T-helper 17 cell (primary cell): Measurements from ENCODE around the gene SEMA4C. TPM values are rescaled to one million over a fixed set of nuclear protein-coding genes. Genes with fewer than 3 reads are reported as not detected.

ENCODE experiments used
- ATAC-seq: fragments of 150-1000 bp; cut with Tn5 transposase; 2 replicates; pipeline ENCODE4 v1.10.0; 2021; ENCODE audit warnings: mild to moderate bottlenecking, moderate library complexity
- DNase-seq, 3 donors: peaks; one replicate each; pipeline versions ENCODE4 v3.0.0 to v3.0.0-alpha.2; 2020 to 2021
- H3K9me3 ChIP-seq: one replicate; pipeline ENCODE4 v1.7.0; 2013; ENCODE audit warnings: low read length, mild to moderate bottlenecking; ENCODE audit not compliant: control insufficient read depth, poor library complexity, severe bottlenecking
- H3K27ac Mint-ChIP-seq: one replicate; pipeline ENCODE4 v1.8.0; 2022; ENCODE audit warnings: mild to moderate bottlenecking, moderate library complexity, mixed read lengths
- H3K27me3 Mint-ChIP-seq: one replicate; pipeline ENCODE4 v1.8.0; 2022; ENCODE audit warnings: mixed read lengths
- H3K36me3 Mint-ChIP-seq: one replicate; pipeline ENCODE4 v1.8.0; 2022; ENCODE audit warnings: low read depth, mixed read lengths
- H3K4me1 Mint-ChIP-seq: one replicate; pipeline ENCODE4 v1.8.0; 2022; ENCODE audit warnings: mild to moderate bottlenecking, mixed read lengths
- H3K4me3 Mint-ChIP-seq: one replicate; pipeline ENCODE4 v1.8.0; 2022; ENCODE audit warnings: mild to moderate bottlenecking, moderate library complexity, mixed read lengths
- total RNA-seq, 4 donors: library from RNA in 2 of 4; stranded (reverse) in 2 of 4; gene quantifications; one replicate each; pipeline ENCODE4 v1.2.3 and lab custom pipeline; 2022 to 2026

SEMA4C gene
- total RNA-seq, 2 donors from 2014 or later = 25.5 to 30.9 TPM

DNA sequence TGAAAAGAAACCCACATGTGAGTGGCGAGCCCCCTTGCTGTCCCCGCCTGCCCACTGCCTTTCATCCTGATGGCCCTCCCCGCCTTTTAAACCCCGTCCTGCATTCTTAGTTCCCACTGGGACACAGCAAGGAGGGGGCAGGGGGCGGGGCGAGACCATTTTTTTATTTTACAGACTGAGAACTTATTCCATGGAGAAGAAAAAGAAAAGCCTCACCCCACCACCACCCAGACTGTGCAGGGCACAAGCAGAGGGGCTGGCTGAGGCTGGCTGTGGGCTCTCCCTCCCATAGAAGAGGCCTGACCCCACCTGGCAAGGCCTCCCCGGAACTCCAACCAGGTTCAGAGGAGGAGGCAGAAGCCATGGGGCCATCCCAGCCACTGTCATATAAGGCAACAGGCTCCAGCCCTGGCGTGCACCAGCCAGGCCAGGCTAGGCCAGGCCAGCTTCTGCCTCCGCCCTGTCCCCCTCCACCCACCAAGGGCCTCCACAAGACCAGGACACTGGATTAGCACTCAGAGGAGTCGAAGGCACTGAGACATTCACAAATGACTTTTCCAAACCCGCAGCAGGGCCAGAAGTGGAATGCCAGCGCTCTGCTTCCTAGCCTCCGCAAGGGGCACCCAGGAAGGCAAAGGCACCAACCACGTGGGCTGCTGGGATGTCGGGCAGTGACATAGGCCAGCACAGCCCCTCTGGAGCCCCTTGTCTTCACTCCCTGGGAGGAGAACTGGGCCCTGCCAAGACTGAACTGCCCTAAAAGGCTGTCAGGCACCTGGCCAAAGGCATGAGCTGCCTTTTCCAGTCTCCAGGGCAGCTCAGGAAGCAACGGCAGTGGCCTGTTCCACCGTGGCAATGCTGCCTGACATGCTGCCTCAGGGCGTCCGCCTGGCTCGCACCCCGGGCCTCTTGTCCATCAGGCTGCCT, 37.5 kb upstream of the SEMA4C start:
- no peak overlapping the region for H3K27ac Mint-ChIP-seq
- no peaks in the 10 kb centered on the region for H3K9me3 ChIP-seq
- no peaks in the 10 kb centered on the region for H3K36me3 Mint-ChIP-seq
- H3K4me3 Mint-ChIP-seq = no peak overlapping the region
- DNase-seq (no peak), ATAC-seq (no peak)
- peaks cover 16% of the 10 kb centered on the region for H3K4me1 Mint-ChIP-seq
- H3K27me3 Mint-ChIP-seq = no peaks in the 10 kb centered on the region

GRCh38 chr2:96906729-96907114, 36.8 kb upstream of the SEMA4C start:
- ATAC-seq = no peak
- Mint-ChIP-seq H3K27me3 (no peaks in the 10 kb centered on the region), H3K36me3 (no peaks in the 10 kb centered on the region), H3K4me1 (peaks cover 12% of the 10 kb centered on the region), H3K4me3 (no peak overlapping the region), H3K27ac (no peak overlapping the region)
- no peak for DNase-seq
- no peaks in the 10 kb centered on the region for H3K9me3 ChIP-seq

- ATAC-seq = no peak
- no peak overlapping the region for H3K4me3 Mint-ChIP-seq
Measured at GRCh38 chr2:96903815-96904214, 33.9 kb upstream of the SEMA4C start.

DNA sequence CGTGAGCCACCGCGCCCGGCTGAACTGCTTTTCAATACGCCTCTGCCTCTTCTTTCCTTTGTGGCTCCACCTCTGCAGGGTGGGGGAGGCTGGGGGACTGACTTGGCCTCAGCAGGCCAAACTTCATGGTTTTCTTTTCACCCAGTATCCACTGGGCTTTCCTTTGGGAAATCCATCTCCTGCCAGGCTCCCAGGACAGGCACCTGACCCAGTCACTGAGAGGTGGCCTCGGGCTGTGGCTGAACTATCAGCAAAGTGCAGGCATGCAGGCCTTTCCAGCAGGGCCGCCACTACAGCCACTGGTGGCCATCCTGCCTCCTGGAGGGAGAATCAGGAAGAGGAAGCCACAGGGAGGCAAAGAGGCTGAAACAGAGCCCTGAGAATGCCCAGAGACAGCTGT, 33.4 kb upstream of the SEMA4C start:
- H3K27ac Mint-ChIP-seq = no peak overlapping the region
- no peak for DNase-seq
- H3K4me3 Mint-ChIP-seq = no peak overlapping the region
- H3K27me3 Mint-ChIP-seq = no peaks in the 10 kb centered on the region
- H3K9me3 ChIP-seq = no peaks in the 10 kb centered on the region
- H3K36me3 Mint-ChIP-seq = no peaks in the 10 kb centered on the region
- no peak for ATAC-seq
- peaks cover 10% of the 10 kb centered on the region for H3K4me1 Mint-ChIP-seq

More at GRCh38 chr2:96903815-96904214, 33.9 kb upstream of the SEMA4C start:
- no peak for DNase-seq
- Mint-ChIP-seq H3K27me3 (no peaks in the 10 kb centered on the region), H3K4me1 (peaks cover 7% of the 10 kb centered on the region), H3K27ac (no peak overlapping the region), H3K36me3 (no peaks in the 10 kb centered on the region)
- no peaks in the 10 kb centered on the region for H3K9me3 ChIP-seq

GRCh38 chr2:96900237-96900636, 30.4 kb upstream of the SEMA4C start:
- no peaks in the 10 kb centered on the region for H3K27me3 Mint-ChIP-seq
- no peak for DNase-seq
- H3K4me3 Mint-ChIP-seq = no peak overlapping the region
- no peak for ATAC-seq
- H3K36me3 Mint-ChIP-seq = no peaks in the 10 kb centered on the region
- peaks cover 25% of the 10 kb centered on the region for H3K4me1 Mint-ChIP-seq
- no peaks in the 10 kb centered on the region for H3K9me3 ChIP-seq
- H3K27ac Mint-ChIP-seq = no peak overlapping the region

- H3K27ac Mint-ChIP-seq = no peak overlapping the region
- DNase-seq (no peak), ATAC-seq (no peak)
- peaks cover 29% of the 10 kb centered on the region for H3K4me1 Mint-ChIP-seq
- H3K36me3 Mint-ChIP-seq = no peaks in the 10 kb centered on the region
- no peak overlapping the region for H3K4me3 Mint-ChIP-seq
- H3K9me3 ChIP-seq = no peaks in the 10 kb centered on the region
- no peaks in the 10 kb centered on the region for H3K27me3 Mint-ChIP-seq
Measured at GRCh38 chr2:96899413-96899741, 29.5 kb upstream of the SEMA4C start.

DNA sequence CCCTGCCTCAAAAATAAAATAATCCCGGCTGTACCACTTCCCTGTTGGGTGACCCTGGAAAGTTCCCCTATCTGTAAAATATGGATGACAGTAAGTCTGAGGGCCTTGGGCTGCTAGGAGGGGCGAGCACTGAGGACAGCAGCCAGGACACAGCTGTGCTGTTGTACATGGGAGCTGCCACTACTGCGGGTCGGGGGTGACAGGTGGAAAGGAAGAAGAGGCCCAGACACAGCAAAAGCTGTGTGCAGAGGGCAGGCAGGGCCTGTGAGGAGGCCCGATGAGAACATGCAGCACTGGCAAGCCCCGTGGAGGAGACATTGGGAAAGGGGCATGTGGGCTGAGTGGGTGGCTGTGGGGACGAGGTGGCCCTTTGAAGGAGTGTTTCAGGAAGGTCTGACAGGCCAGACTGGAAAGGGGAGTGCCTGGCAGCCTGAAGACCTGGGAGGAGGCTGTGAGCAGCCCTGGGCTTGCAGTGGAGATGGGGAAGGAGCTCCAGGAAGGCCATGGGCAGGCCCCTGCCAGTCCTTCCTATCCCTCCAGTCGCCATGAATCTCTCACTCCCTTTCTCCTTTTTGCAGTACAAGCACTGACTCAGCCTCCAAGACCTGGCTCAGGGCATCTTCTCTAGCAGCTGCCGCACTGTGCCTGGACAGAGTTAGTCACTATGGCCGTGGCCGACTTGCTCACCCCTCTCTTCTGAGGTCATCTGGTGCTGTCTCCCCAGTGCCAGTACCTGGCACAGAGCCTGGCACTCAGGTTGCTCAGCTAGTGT, 28.9 kb upstream of the SEMA4C start:
- DNase-seq (no peak), ATAC-seq (no peak)
- no peaks in the 10 kb centered on the region for H3K9me3 ChIP-seq
- Mint-ChIP-seq H3K4me3 (no peak overlapping the region), H3K36me3 (no peaks in the 10 kb centered on the region), H3K4me1 (peaks cover 29% of the 10 kb centered on the region), H3K27ac (no peak overlapping the region), H3K27me3 (no peaks in the 10 kb centered on the region)

GRCh38 chr2:96898135-96898505, 28.2 kb upstream of the SEMA4C start:
- H3K27me3 Mint-ChIP-seq = no peaks in the 10 kb centered on the region
- DNase-seq (no peak), ATAC-seq (no peak)
- H3K9me3 ChIP-seq = no peaks in the 10 kb centered on the region
- H3K27ac Mint-ChIP-seq = peak overlapping the region; percentile 86
- H3K4me3 Mint-ChIP-seq = no peak overlapping the region
- peaks cover 30% of the 10 kb centered on the region for H3K4me1 Mint-ChIP-seq
- H3K36me3 Mint-ChIP-seq = no peaks in the 10 kb centered on the region

- Mint-ChIP-seq H3K4me3 (no peak overlapping the region), H3K27ac (peak overlapping the region; percentile 86), H3K4me1 (peaks cover 34% of the 10 kb centered on the region), H3K27me3 (no peaks in the 10 kb centered on the region), H3K36me3 (no peaks in the 10 kb centered on the region)
- H3K9me3 ChIP-seq = no peaks in the 10 kb centered on the region
- ATAC-seq (no peak), DNase-seq (no peak)
Measured at GRCh38 chr2:96897491-96898134, 27.7 kb upstream of the SEMA4C start.

- no peaks in the 10 kb centered on the region for H3K27me3 Mint-ChIP-seq
- no peaks in the 10 kb centered on the region for H3K9me3 ChIP-seq
- DNase-seq (no peak), ATAC-seq (peak; percentile 63)
- peak overlapping the region; percentile 32 for H3K27ac Mint-ChIP-seq
- H3K36me3 Mint-ChIP-seq = no peaks in the 10 kb centered on the region
- no peak overlapping the region for H3K4me3 Mint-ChIP-seq
- peaks cover 43% of the 10 kb centered on the region for H3K4me1 Mint-ChIP-seq
Measured at GRCh38 chr2:96895746-96896651, 26.1 kb upstream of the SEMA4C start.

GRCh38 chr2:96895032-96895745, 25.3 kb upstream of the SEMA4C start:
- Mint-ChIP-seq H3K27ac (peak overlapping the region; percentile 21), H3K4me1 (peaks cover 49% of the 10 kb centered on the region), H3K27me3 (no peaks in the 10 kb centered on the region), H3K4me3 (no peak overlapping the region), H3K36me3 (no peaks in the 10 kb centered on the region)
- DNase-seq (no peak), ATAC-seq (no peak)
- no peaks in the 10 kb centered on the region for H3K9me3 ChIP-seq

- Mint-ChIP-seq H3K4me1 (peaks cover 47% of the 10 kb centered on the region), H3K4me3 (no peak overlapping the region), H3K27me3 (no peaks in the 10 kb centered on the region), H3K27ac (no peak overlapping the region), H3K36me3 (no peaks in the 10 kb centered on the region)
- no peak for DNase-seq
- no peak for ATAC-seq
- no peaks in the 10 kb centered on the region for H3K9me3 ChIP-seq
Measured at GRCh38 chr2:96894151-96894531, 24.3 kb upstream of the SEMA4C start.
